ENCODE data around the gene NUDT4. TPM values are rescaled to one million over a fixed set of nuclear protein-coding genes. Genes with fewer than 3 reads are reported as not detected.

The NUDT4 gene
- total RNA-seq, 1 donor from 2014 or later, result 62.1 TPM

GRCh38 chr12:93348575-93349435 is 28.9 kb upstream of the NUDT4 start:
- Histone ChIP-seq H3K9ac (ENCODE audit: low read depth in 1 of 3, low read length in 3 of 3) (no peak overlapping the region), H3K4me3 (ENCODE audit: low read length in 3 of 3) (no peak overlapping the region), H3K4me1 (ENCODE audit: control insufficient read depth in 3 of 3, insufficient read depth in 3 of 3, low read length in 3 of 3) (peaks cover 0 to 2% (median 0%) of the 10 kb centered on the region in 3 donors), H3K27me3 (ENCODE audit: control insufficient read depth in 3 of 3, insufficient read depth in 3 of 3, low read length in 3 of 3) (no peaks in the 10 kb centered on the region), H3K36me3 (ENCODE audit: control insufficient read depth in 3 of 3, insufficient read depth in 3 of 3, low read length in 3 of 3) (no peaks in the 10 kb centered on the region), H3K9me3 (ENCODE audit: control insufficient read depth in 3 of 3, low read length in 3 of 3) (no peaks in the 10 kb centered on the region), H3K27ac (ENCODE audit: low read depth, low read length) (no peak overlapping the region)

GRCh38 chr12:93351726-93352125 is 26.0 kb upstream of the NUDT4 start:
- peaks cover 0 to 2% (median 0%) of the 10 kb centered on the region in 3 donors for H3K4me1 ChIP-seq (ENCODE audit: control insufficient read depth in 3 of 3, insufficient read depth in 3 of 3, low read length in 3 of 3)
- no peak overlapping the region for H3K27ac ChIP-seq (ENCODE audit: low read depth, low read length)

GRCh38 chr12:93352321-93352720 is 25.4 kb upstream of the NUDT4 start:
- Histone ChIP-seq H3K9ac (ENCODE audit: low read depth in 1 of 3, low read length in 3 of 3) (no peak overlapping the region), H3K36me3 (ENCODE audit: control insufficient read depth in 3 of 3, insufficient read depth in 3 of 3, low read length in 3 of 3) (no peaks in the 10 kb centered on the region), H3K9me3 (ENCODE audit: control insufficient read depth in 3 of 3, low read length in 3 of 3) (no peaks in the 10 kb centered on the region), H3K27ac (ENCODE audit: low read depth, low read length) (no peak overlapping the region), H3K4me3 (ENCODE audit: low read length in 3 of 3) (no peak overlapping the region), H3K27me3 (ENCODE audit: control insufficient read depth in 3 of 3, insufficient read depth in 3 of 3, low read length in 3 of 3) (no peaks in the 10 kb centered on the region), H3K4me1 (ENCODE audit: control insufficient read depth in 3 of 3, insufficient read depth in 3 of 3, low read length in 3 of 3) (peaks cover 0 to 2% (median 0%) of the 10 kb centered on the region in 3 donors)

More at GRCh38 chr12:93351726-93352125, 26.0 kb upstream of the NUDT4 start:
- H3K27me3 ChIP-seq (ENCODE audit: control insufficient read depth in 3 of 3, insufficient read depth in 3 of 3, low read length in 3 of 3), result no peaks in the 10 kb centered on the region
- H3K36me3 ChIP-seq (ENCODE audit: control insufficient read depth in 3 of 3, insufficient read depth in 3 of 3, low read length in 3 of 3), result no peaks in the 10 kb centered on the region
- H3K4me3 ChIP-seq (ENCODE audit: low read length in 3 of 3), result no peak overlapping the region
- H3K9ac ChIP-seq (ENCODE audit: low read depth in 1 of 3, low read length in 3 of 3), result no peak overlapping the region
- H3K9me3 ChIP-seq (ENCODE audit: control insufficient read depth in 3 of 3, low read length in 3 of 3), result no peaks in the 10 kb centered on the region

- no peak overlapping the region for H3K4me3 ChIP-seq (ENCODE audit: low read length in 3 of 3)
- H3K27me3 ChIP-seq (ENCODE audit: control insufficient read depth in 3 of 3, insufficient read depth in 3 of 3, low read length in 3 of 3), result no peaks in the 10 kb centered on the region
- peaks cover 9 to 17% (median 11%) of the 10 kb centered on the region in 3 donors for H3K4me1 ChIP-seq (ENCODE audit: control insufficient read depth in 3 of 3, insufficient read depth in 3 of 3, low read length in 3 of 3)
- no peaks in the 10 kb centered on the region for H3K9me3 ChIP-seq (ENCODE audit: control insufficient read depth in 3 of 3, low read length in 3 of 3)
- H3K36me3 ChIP-seq (ENCODE audit: control insufficient read depth in 3 of 3, insufficient read depth in 3 of 3, low read length in 3 of 3), result no peaks in the 10 kb centered on the region
- no peak overlapping the region for H3K27ac ChIP-seq (ENCODE audit: low read depth, low read length)
- H3K9ac ChIP-seq (ENCODE audit: low read depth in 1 of 3, low read length in 3 of 3), result no peak overlapping the region
Measured at GRCh38 chr12:93356214-93356613, 21.5 kb upstream of the NUDT4 start.

GRCh38 chr12:93358058-93358457 is 19.7 kb upstream of the NUDT4 start:
- Histone ChIP-seq H3K4me3 (ENCODE audit: low read length in 3 of 3) (no peak overlapping the region), H3K36me3 (ENCODE audit: control insufficient read depth in 3 of 3, insufficient read depth in 3 of 3, low read length in 3 of 3) (no peaks in the 10 kb centered on the region), H3K9ac (ENCODE audit: low read depth in 1 of 3, low read length in 3 of 3) (no peak overlapping the region), H3K9me3 (ENCODE audit: control insufficient read depth in 3 of 3, low read length in 3 of 3) (no peaks in the 10 kb centered on the region), H3K27ac (ENCODE audit: low read depth, low read length) (no peak overlapping the region), H3K4me1 (ENCODE audit: control insufficient read depth in 3 of 3, insufficient read depth in 3 of 3, low read length in 3 of 3) (peaks cover 12 to 33% (median 15%) of the 10 kb centered on the region in 3 donors), H3K27me3 (ENCODE audit: control insufficient read depth in 3 of 3, insufficient read depth in 3 of 3, low read length in 3 of 3) (no peaks in the 10 kb centered on the region)

GRCh38 chr12:93358821-93359220 is 18.9 kb upstream of the NUDT4 start:
- Histone ChIP-seq H3K4me3 (ENCODE audit: low read length in 3 of 3) (no peak overlapping the region), H3K27me3 (ENCODE audit: control insufficient read depth in 3 of 3, insufficient read depth in 3 of 3, low read length in 3 of 3) (no peaks in the 10 kb centered on the region), H3K36me3 (ENCODE audit: control insufficient read depth in 3 of 3, insufficient read depth in 3 of 3, low read length in 3 of 3) (no peaks in the 10 kb centered on the region), H3K9me3 (ENCODE audit: control insufficient read depth in 3 of 3, low read length in 3 of 3) (no peaks in the 10 kb centered on the region), H3K27ac (ENCODE audit: low read depth, low read length) (no peak overlapping the region), H3K4me1 (ENCODE audit: control insufficient read depth in 3 of 3, insufficient read depth in 3 of 3, low read length in 3 of 3) (peaks cover 12 to 33% (median 15%) of the 10 kb centered on the region in 3 donors), H3K9ac (ENCODE audit: low read depth in 1 of 3, low read length in 3 of 3) (no peak overlapping the region)

GRCh38 chr12:93360688-93361087 is 17.0 kb upstream of the NUDT4 start:
- no peaks in the 10 kb centered on the region for H3K36me3 ChIP-seq (ENCODE audit: control insufficient read depth in 3 of 3, insufficient read depth in 3 of 3, low read length in 3 of 3)
- no peak overlapping the region for H3K4me3 ChIP-seq (ENCODE audit: low read length in 3 of 3)
- H3K27me3 ChIP-seq (ENCODE audit: control insufficient read depth in 3 of 3, insufficient read depth in 3 of 3, low read length in 3 of 3), result no peaks in the 10 kb centered on the region
- H3K9me3 ChIP-seq (ENCODE audit: control insufficient read depth in 3 of 3, low read length in 3 of 3), result no peaks in the 10 kb centered on the region
- peaks cover 12 to 35% (median 15%) of the 10 kb centered on the region in 3 donors for H3K4me1 ChIP-seq (ENCODE audit: control insufficient read depth in 3 of 3, insufficient read depth in 3 of 3, low read length in 3 of 3)
- H3K9ac ChIP-seq (ENCODE audit: low read depth in 1 of 3, low read length in 3 of 3), result peak overlapping the region in 1 of 3 donors; percentile 7
- H3K27ac ChIP-seq (ENCODE audit: low read depth, low read length), result peak overlapping the region; percentile 84

- no peaks in the 10 kb centered on the region for H3K27me3 ChIP-seq (ENCODE audit: control insufficient read depth in 3 of 3, insufficient read depth in 3 of 3, low read length in 3 of 3)
- no peak overlapping the region for H3K4me3 ChIP-seq (ENCODE audit: low read length in 3 of 3)
- H3K9me3 ChIP-seq (ENCODE audit: control insufficient read depth in 3 of 3, low read length in 3 of 3), result no peaks in the 10 kb centered on the region
- peaks cover 12 to 40% (median 15%) of the 10 kb centered on the region in 3 donors for H3K4me1 ChIP-seq (ENCODE audit: control insufficient read depth in 3 of 3, insufficient read depth in 3 of 3, low read length in 3 of 3)
- peak overlapping the region; percentile 84 for H3K27ac ChIP-seq (ENCODE audit: low read depth, low read length)
- H3K9ac ChIP-seq (ENCODE audit: low read depth in 1 of 3, low read length in 3 of 3), result peak overlapping the region in 1 of 3 donors; percentile 58
- H3K36me3 ChIP-seq (ENCODE audit: control insufficient read depth in 3 of 3, insufficient read depth in 3 of 3, low read length in 3 of 3), result no peaks in the 10 kb centered on the region
Measured at GRCh38 chr12:93361151-93361919, 16.4 kb upstream of the NUDT4 start.

GRCh38 chr12:93363841-93364297 is 13.9 kb upstream of the NUDT4 start:
- H3K9me3 ChIP-seq (ENCODE audit: control insufficient read depth in 3 of 3, low read length in 3 of 3), result no peaks in the 10 kb centered on the region
- H3K36me3 ChIP-seq (ENCODE audit: control insufficient read depth in 3 of 3, insufficient read depth in 3 of 3, low read length in 3 of 3), result no peaks in the 10 kb centered on the region
- no peak overlapping the region for H3K9ac ChIP-seq (ENCODE audit: low read depth in 1 of 3, low read length in 3 of 3)
- no peak overlapping the region for H3K27ac ChIP-seq (ENCODE audit: low read depth, low read length)
- H3K27me3 ChIP-seq (ENCODE audit: control insufficient read depth in 3 of 3, insufficient read depth in 3 of 3, low read length in 3 of 3), result no peaks in the 10 kb centered on the region
- H3K4me1 ChIP-seq (ENCODE audit: control insufficient read depth in 3 of 3, insufficient read depth in 3 of 3, low read length in 3 of 3), result peaks cover 12 to 40% (median 14%) of the 10 kb centered on the region in 3 donors
- H3K4me3 ChIP-seq (ENCODE audit: low read length in 3 of 3), result no peak overlapping the region

Measured in skeletal muscle tissue (tissue), 4 donors.